Calu3 (cell line): ENCODE data around the gene MTNR1A. TPM values are rescaled to one million over a fixed set of nuclear protein-coding genes. Genes with fewer than 3 reads are reported as not detected.

Experiments
- BruUV-seq: library from RNA; stranded (reverse); fragments of 400-500 nt; replicated peaks from 2 replicates; lab custom pipeline; 2021; lab: Mats Ljungman, UMichigan
- CTCF ChIA-PET: fragments of 300-600 bp; sonication (Branson Sonifier 250); formaldehyde crosslinking; loops from one replicate; lab custom pipeline; 2022; ENCODE audit warnings: antibody characterized with exemption; lab: Charles Lee
- DNase-seq: peaks from one replicate; pipeline ENCODE4 v3.0.0; 2022
- H3K27ac Mint-ChIP-seq: one replicate; pipeline ENCODE4 v1.8.0; 2022; ENCODE audit warnings: mixed read lengths; ENCODE audit not compliant: unreplicated experiment
- H3K27me3 Mint-ChIP-seq: one replicate; pipeline ENCODE4 v1.8.0; 2022; ENCODE audit warnings: mixed read lengths; ENCODE audit not compliant: unreplicated experiment
- H3K36me3 Mint-ChIP-seq: one replicate; pipeline ENCODE4 v1.8.0; 2022; ENCODE audit warnings: mild to moderate bottlenecking, moderate library complexity, mixed read lengths; ENCODE audit not compliant: insufficient read depth, unreplicated experiment
- H3K4me1 Mint-ChIP-seq: one replicate; pipeline ENCODE4 v1.8.0; 2022; ENCODE audit warnings: mild to moderate bottlenecking, low read depth, mixed read lengths; ENCODE audit not compliant: unreplicated experiment
- H3K4me3 Mint-ChIP-seq: one replicate; pipeline ENCODE4 v1.8.0; 2022; ENCODE audit warnings: mild to moderate bottlenecking, low read depth, moderate library complexity, mixed read lengths; ENCODE audit not compliant: unreplicated experiment
- H3K9me3 Mint-ChIP-seq: one replicate; pipeline ENCODE4 v1.8.0; 2022; ENCODE audit warnings: low read depth, mixed read lengths; ENCODE audit not compliant: unreplicated experiment
- intact Hi-C: fragments of 100-400 bp; cut with micrococcal nuclease; formaldehyde crosslinking; loops from one replicate; pipeline ENCODE4 v1.10.0; 2022; ENCODE audit not compliant: unreplicated experiment
- total RNA-seq: library from RNA; stranded (reverse); gene quantifications from 2 replicates; pipeline ENCODE4 v1.2.3, GENCODE V29; 2022
- TF ChIP-seq, protein P1 (sequence below): fragments of 200-600 bp; IDR thresholded peaks from one replicate; pipeline ENCODE4 v1.8.0; 2022; ENCODE audit warnings: antibody characterized with exemption; ENCODE audit not compliant: unreplicated experiment

The MTNR1A gene
- total RNA-seq, 1 experiment from 2014 or later: 2.9 TPM

DNA sequence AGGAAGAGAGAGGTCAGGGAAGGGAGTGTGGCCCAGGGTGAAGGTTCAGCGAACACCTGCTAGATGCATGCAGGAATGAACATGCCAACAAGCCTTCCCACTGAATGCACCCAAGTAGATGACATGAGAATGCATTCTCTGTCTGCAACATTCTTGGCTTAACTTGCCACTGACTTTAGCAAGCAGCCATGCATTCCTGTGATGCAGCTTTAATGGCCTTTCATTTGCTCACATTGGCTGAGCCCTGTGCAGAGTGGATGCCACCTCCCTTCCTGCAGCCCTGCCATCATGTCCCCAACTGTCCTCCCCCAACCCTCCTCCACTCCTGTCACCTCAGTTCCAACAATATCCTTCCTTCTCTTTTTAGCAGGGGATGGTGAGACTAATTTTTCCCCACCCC lies 25.3 kb upstream of the MTNR1A start:
- H3K4me3 Mint-ChIP-seq: no peak overlapping the region
- CTCF ChIA-PET: no interaction called here
- DNase-seq: no peak
- TF ChIP-seq, protein P1, sequence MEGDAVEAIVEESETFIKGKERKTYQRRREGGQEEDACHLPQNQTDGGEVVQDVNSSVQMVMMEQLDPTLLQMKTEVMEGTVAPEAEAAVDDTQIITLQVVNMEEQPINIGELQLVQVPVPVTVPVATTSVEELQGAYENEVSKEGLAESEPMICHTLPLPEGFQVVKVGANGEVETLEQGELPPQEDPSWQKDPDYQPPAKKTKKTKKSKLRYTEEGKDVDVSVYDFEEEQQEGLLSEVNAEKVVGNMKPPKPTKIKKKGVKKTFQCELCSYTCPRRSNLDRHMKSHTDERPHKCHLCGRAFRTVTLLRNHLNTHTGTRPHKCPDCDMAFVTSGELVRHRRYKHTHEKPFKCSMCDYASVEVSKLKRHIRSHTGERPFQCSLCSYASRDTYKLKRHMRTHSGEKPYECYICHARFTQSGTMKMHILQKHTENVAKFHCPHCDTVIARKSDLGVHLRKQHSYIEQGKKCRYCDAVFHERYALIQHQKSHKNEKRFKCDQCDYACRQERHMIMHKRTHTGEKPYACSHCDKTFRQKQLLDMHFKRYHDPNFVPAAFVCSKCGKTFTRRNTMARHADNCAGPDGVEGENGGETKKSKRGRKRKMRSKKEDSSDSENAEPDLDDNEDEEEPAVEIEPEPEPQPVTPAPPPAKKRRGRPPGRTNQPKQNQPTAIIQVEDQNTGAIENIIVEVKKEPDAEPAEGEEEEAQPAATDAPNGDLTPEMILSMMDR: no peak
- peaks cover 16% of the 10 kb centered on the region for H3K36me3 Mint-ChIP-seq
- no TSS peak for BruUV-seq
- no peaks in the 10 kb centered on the region for H3K9me3 Mint-ChIP-seq
- H3K27me3 Mint-ChIP-seq: no peaks in the 10 kb centered on the region
- no peak overlapping the region for H3K27ac Mint-ChIP-seq
- no peaks in the 10 kb centered on the region for H3K4me1 Mint-ChIP-seq
- intact Hi-C loops: no loop called here

DNA sequence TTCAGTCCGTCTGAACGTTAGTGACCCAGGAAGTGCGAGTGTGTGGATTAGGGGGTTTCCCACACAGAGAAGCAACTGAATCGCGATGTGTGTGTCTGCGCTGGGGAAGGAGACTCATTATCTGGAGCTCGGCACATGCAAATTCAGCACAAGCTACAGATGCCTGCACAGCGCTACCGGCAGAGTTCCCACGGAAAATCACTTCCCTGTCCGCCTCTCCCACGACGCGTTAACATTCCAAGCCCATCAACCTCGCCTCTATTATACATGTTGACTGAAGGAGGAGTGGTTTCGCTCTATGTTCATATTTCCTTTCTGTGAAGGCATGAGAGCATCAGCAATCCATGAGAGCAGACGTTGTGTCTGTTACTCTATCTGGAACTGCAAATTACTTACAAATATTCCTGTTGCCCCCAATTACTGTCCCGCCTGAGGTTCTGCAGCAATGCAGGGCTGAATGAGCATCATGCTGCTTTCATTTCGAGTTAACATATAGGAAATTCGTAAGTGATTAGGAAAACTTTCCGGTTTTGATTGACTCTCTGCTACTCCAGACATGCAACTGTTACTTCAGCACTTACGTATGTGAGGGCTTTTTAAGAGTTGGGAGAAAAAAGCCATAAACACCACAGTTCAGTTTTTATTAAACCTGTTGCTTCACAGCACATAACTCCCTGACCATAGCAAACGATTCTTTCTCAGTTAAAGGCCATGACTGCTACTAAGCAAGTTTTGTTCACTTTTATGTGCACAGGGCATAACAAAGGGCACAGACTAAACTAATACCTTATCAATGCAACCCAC lies 15.0 kb upstream of the MTNR1A start:
- intact Hi-C loops: no loop called here
- Mint-ChIP-seq H3K27ac (peak overlapping the region; percentile 16), H3K36me3 (no peaks in the 10 kb centered on the region), H3K9me3 (no peaks in the 10 kb centered on the region), H3K4me1 (peaks cover 11% of the 10 kb centered on the region), H3K4me3 (peak overlapping the region; percentile 53), H3K27me3 (no peaks in the 10 kb centered on the region)
- TF ChIP-seq, protein P1: no peak
- BruUV-seq: TSS peak; percentile 99
- CTCF ChIA-PET: no interaction called here
- DNase-seq: peak; percentile 58

- CTCF ChIA-PET: no interaction called here
- Mint-ChIP-seq H3K4me3 (peak overlapping the region; percentile 53), H3K4me1 (peaks cover 11% of the 10 kb centered on the region), H3K36me3 (no peaks in the 10 kb centered on the region), H3K27ac (peak overlapping the region; percentile 16), H3K9me3 (no peaks in the 10 kb centered on the region), H3K27me3 (no peaks in the 10 kb centered on the region)
- intact Hi-C loops: no loop called here
- no peak for DNase-seq
- TSS peak; percentile 95 for BruUV-seq
- TF ChIP-seq, protein P1: no peak
These were observed 14.3 kb upstream of the MTNR1A start for GRCh38 chr4:186569533-186570192.

DNA sequence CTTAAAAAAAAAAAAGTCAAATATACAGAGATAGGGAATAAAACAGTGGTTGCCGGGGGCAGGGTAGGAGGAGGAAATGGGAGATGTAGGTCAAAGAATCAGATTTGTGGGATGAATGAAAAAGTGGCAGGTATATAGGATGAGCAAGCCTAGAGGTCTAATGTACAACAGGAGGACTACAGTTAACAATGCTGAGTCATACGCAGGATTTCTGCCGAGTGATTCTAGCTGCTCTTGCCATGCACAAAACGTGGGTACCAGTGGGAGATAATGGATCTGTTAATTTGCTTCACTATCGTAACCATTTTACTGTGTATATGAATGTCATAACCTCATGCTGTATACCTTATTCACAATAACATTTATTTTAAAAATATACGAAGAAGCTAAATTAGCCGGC lies 10.7 kb upstream of the MTNR1A start:
- Mint-ChIP-seq H3K4me1 (peaks cover 8% of the 10 kb centered on the region), H3K4me3 (no peak overlapping the region), H3K9me3 (no peaks in the 10 kb centered on the region), H3K27ac (no peak overlapping the region), H3K36me3 (no peaks in the 10 kb centered on the region), H3K27me3 (no peaks in the 10 kb centered on the region)
- DNase-seq: no peak
- BruUV-seq: no TSS peak
- intact Hi-C loops: no loop called here
- CTCF ChIA-PET: no interaction called here
- TF ChIP-seq, protein P1: no peak
